SK-N-SH treated with all-trans-retinoic acid at 6 μM for 48 hours (cell line): ENCODE results near the gene GGCX.

ENCODE experiments used
- ATAC-seq: fragments of 200-7000 bp; cut with Tn5 transposase; 3 replicates; pipeline ENCODE4 v1.9.1; 2020; ENCODE audit warnings: mild to moderate bottlenecking, moderate library complexity
- ARNTL ChIP-seq: fragments of 450-650 bp; formaldehyde crosslinking; IDR thresholded peaks from 2 replicates; pipeline ENCODE4 v1.5.0; 2020; ENCODE audit warnings: low read depth, mild to moderate bottlenecking, moderate library complexity, borderline replicate concordance
- BACH2 ChIP-seq: fragments of 250-450 bp; sonication (Bioruptor Pico); IDR thresholded peaks from 2 replicates; pipeline ENCODE4 v1.9.0; 2021; ENCODE audit warnings: mild to moderate bottlenecking, borderline replicate concordance
- CSDC2 ChIP-seq: fragments of 250-450 bp; sonication (Bioruptor Pico); IDR thresholded peaks from 2 replicates; pipeline ENCODE4 v1.5.0; 2020; ENCODE audit warnings: mild to moderate bottlenecking, moderate library complexity
- ISL1 ChIP-seq: fragments of 250-450 bp; sonication (Bioruptor Pico); IDR thresholded peaks from 2 replicates; pipeline ENCODE4 v2.1.2; 2022; ENCODE audit warnings: mild to moderate bottlenecking, moderate library complexity
- OSR1 ChIP-seq: fragments of 250-450 bp; sonication (Bioruptor Pico); IDR thresholded peaks from 2 replicates; pipeline ENCODE4 v1.8.0; 2022; ENCODE audit warnings: moderate library complexity, mild to moderate bottlenecking, inconsistent platforms
- PPARA ChIP-seq: fragments of 250-450 bp; sonication (Bioruptor Pico); IDR thresholded peaks from 2 replicates; pipeline ENCODE4 v1.5.0; 2020; ENCODE audit warnings: mild to moderate bottlenecking, borderline replicate concordance
- RARB ChIP-seq: fragments of 250-450 bp; sonication (Bioruptor Pico); IDR thresholded peaks from 2 replicates; pipeline ENCODE4 v1.8.0; 2021; ENCODE audit warnings: mild to moderate bottlenecking, moderate library complexity
- SNAI2 ChIP-seq: fragments of 250-450 bp; sonication (Bioruptor Pico); IDR thresholded peaks from 2 replicates; pipeline ENCODE4 v1.5.0; 2020; ENCODE audit warnings: mild to moderate bottlenecking, moderate library complexity
- TCF4 ChIP-seq: fragments of 250-450 bp; sonication (Bioruptor Pico); IDR thresholded peaks from 2 replicates; pipeline ENCODE4 v1.8.0; 2021; ENCODE audit warnings: mild to moderate bottlenecking, moderate library complexity, borderline replicate concordance
- TOX ChIP-seq: fragments of 250-450 bp; sonication (Bioruptor Pico); IDR thresholded peaks from 2 replicates; pipeline ENCODE4 v1.8.0; 2021; ENCODE audit warnings: mild to moderate bottlenecking, moderate library complexity, borderline replicate concordance
- ZC3H10 ChIP-seq: fragments of 250-450 bp; sonication (Bioruptor Pico); IDR thresholded peaks from 2 replicates; pipeline ENCODE4 v1.5.1; 2021; ENCODE audit warnings: mild to moderate bottlenecking, moderate library complexity
- ZFP3 ChIP-seq: fragments of 250-450 bp; sonication (Bioruptor Pico); IDR thresholded peaks from 2 replicates; pipeline ENCODE4 v1.5.0; 2020; ENCODE audit warnings: mild to moderate bottlenecking, moderate library complexity
- ZFP30 ChIP-seq: fragments of 450-650 bp; formaldehyde crosslinking; IDR thresholded peaks from 2 replicates; pipeline ENCODE4 v1.5.0; 2022; ENCODE audit warnings: mild to moderate bottlenecking, moderate library complexity
- ZNF565 ChIP-seq: fragments of 450-650 bp; formaldehyde crosslinking; conservative IDR thresholded peaks from 2 replicates; pipeline ENCODE4 v1.5.0; 2020; ENCODE audit warnings: low read depth, mild to moderate bottlenecking, moderate library complexity
- ZNF70 ChIP-seq: fragments of 450-650 bp; formaldehyde crosslinking; IDR thresholded peaks from 2 replicates; pipeline ENCODE4 v1.5.0; 2020; ENCODE audit warnings: mild to moderate bottlenecking, moderate library complexity
- ZNF8 ChIP-seq: fragments of 450-650 bp; formaldehyde crosslinking; IDR thresholded peaks from 2 replicates; pipeline ENCODE4 v1.5.0; 2020; ENCODE audit warnings: mild to moderate bottlenecking, moderate library complexity
- TF ChIP-seq, protein P1 (sequence below): fragments of 250-450 bp; sonication (Bioruptor Pico); IDR thresholded peaks from 2 replicates; pipeline ENCODE4 v1.8.0; 2021; ENCODE audit warnings: low read depth, mild to moderate bottlenecking, moderate library complexity, borderline replicate concordance
- TF ChIP-seq, protein P2 (sequence below): fragments of 250-450 bp; sonication (Bioruptor Pico); IDR thresholded peaks from 2 replicates; pipeline ENCODE4 v1.5.1; 2021; ENCODE audit warnings: mild to moderate bottlenecking, moderate library complexity
- TF ChIP-seq, protein P3 (sequence below): fragments of 250-450 bp; sonication (Bioruptor Pico); IDR thresholded peaks from 2 replicates; pipeline ENCODE4 v1.5.0; 2020; ENCODE audit warnings: mild to moderate bottlenecking, moderate library complexity

Gene GGCX

DNA sequence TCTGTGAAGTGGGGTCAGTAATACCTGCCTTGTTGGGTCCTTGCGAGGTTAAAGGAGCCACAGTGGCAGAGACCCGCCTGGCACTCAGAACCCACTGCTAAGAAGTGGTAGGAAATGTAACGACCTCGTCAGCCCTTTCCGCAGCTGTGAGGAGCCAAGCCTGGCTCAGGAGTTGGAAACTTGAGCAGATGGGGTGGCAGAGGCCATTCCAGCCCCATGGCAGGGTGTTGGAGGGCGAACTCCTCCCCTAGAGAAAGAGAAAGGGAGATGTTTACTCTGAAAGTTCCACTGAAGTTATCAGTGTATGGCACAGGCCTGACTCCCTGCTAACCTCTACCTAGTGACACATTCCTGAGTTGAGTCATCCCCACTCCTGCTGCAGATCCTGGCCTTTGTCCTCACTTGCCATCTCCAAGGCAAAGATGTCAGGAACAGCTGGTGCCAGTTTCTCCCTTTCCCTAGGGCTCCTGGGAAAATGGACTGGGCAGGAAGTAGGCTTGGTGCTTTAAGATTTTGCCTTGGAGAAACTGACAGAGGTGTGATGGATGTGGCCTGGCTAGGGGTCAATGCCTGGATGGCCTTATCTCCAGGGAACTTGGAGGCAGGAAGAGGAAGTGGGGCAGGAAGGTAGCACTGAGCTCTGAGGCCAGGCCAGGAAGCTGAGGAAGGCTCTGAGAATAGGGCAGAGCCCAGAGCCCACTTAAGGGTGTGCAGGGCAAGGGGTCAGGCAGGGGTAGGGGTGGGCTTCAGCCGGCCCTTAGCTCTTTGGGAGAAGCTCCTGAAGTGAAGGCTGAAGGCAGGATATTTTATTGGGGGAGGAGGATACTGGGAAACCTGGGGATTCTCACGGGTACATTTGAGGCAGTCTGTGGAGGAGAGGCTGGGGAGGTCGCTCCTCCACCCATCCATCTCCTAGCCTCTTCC lies 23.8 kb upstream of the GGCX start:
- TF ChIP-seq ZNF565 (CRISPR knock-in tag) = no peak
- no peak for TF ChIP-seq ARNTL
- no peak for TF ChIP-seq OSR1 (CRISPR knock-in tag)
- TF ChIP-seq ISL1 (CRISPR knock-in tag) = no peak
- TF ChIP-seq, protein P1, sequence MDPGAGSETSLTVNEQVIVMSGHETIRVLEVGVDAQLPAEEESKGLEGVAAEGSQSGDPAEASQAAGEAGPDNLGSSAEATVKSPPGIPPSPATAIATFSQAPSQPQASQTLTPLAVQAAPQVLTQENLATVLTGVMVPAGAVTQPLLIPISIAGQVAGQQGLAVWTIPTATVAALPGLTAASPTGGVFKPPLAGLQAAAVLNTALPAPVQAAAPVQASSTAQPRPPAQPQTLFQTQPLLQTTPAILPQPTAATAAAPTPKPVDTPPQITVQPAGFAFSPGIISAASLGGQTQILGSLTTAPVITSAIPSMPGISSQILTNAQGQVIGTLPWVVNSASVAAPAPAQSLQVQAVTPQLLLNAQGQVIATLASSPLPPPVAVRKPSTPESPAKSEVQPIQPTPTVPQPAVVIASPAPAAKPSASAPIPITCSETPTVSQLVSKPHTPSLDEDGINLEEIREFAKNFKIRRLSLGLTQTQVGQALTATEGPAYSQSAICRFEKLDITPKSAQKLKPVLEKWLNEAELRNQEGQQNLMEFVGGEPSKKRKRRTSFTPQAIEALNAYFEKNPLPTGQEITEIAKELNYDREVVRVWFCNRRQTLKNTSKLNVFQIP (CRISPR knock-in tag) = no peak
- TF ChIP-seq RARB (CRISPR knock-in tag) = no peak
- no peak for TF ChIP-seq ZFP3 (CRISPR knock-in tag)
- TF ChIP-seq ZNF8 (CRISPR knock-in tag) = no peak
- peak; percentile 68 for ATAC-seq

DNA sequence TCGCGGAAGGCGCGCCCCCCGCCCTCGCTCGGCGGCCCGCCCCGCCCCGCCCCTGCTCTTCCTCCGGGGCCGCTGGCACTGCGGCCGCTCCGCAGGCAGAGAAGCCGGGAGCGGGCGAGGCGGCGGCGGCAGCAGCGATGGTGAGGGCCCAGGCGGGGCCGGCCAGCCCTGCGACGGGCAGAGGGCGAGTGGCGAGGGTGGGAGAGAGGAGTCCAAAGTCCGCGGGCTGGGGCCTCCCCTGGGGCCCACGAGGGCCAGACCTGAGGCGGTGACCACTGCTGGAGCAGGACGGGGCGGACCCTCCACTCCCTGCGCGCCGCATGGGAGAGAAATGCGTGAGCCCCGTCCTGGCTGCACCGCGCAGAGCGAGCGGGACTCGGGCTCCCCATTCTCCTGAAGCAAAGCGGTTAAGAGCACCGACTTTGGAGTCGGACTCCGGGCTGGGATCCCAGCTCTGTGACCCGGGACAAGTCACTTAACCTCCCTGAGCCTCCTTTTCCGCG lies 23.1 kb upstream of the GGCX start, which contains the start of gene VAMP5:
TSS of gene VAMP5 (plus strand) at position 78 of the 503 bp plus-strand sequence. CDS start at position 138, 60 bp downstream.
- TF ChIP-seq, protein P2, sequence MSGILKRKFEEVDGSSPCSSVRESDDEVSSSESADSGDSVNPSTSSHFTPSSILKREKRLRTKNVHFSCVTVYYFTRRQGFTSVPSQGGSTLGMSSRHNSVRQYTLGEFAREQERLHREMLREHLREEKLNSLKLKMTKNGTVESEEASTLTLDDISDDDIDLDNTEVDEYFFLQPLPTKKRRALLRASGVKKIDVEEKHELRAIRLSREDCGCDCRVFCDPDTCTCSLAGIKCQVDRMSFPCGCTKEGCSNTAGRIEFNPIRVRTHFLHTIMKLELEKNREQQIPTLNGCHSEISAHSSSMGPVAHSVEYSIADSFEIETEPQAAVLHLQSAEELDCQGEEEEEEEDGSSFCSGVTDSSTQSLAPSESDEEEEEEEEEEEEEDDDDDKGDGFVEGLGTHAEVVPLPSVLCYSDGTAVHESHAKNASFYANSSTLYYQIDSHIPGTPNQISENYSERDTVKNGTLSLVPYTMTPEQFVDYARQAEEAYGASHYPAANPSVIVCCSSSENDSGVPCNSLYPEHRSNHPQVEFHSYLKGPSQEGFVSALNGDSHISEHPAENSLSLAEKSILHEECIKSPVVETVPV (CRISPR knock-in tag) = no peak
- TF ChIP-seq TOX (CRISPR knock-in tag) (no peak), BACH2 (CRISPR knock-in tag) (no peak), PPARA (no peak)
- peak; percentile 12; the same call in 1 of the 3 replicates for ATAC-seq

DNA sequence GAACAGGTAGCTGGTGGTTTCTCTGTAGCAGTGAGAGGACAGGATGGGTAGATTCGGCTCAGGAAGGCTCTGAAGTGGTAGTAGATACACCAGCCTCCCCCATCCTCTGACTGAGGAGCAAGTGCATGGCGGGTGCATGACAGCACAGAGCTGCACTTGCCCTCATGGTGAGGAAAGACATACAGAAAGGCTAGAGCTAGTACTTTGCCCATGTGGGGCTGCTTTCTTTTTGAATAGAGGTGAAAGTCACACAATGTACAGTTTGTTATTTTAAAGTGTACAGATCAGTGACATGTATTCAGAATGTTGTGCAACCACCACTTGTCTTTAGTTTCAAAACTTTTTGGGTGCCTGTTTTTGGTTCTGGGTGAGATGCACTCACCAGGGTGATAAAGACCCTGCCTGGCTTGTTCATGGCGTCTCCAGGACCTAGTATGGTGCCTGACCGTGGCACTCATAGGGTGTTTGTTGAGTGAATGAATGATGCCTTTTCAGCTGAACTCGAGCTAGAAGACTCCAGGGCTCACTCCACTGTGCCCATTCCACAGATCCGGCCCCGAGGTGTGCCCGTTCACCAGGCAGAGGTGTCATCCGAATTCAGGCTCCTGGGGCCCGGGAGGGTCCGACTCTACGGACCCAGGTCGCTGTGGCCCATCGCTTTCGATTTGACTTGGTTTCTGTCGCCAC lies 22.5 kb upstream of the GGCX start:
- TF ChIP-seq ZNF70 (CRISPR knock-in tag) = no peak
- no peak for TF ChIP-seq ZC3H10
- no peak for TF ChIP-seq ZFP30
- TF ChIP-seq, protein P3, sequence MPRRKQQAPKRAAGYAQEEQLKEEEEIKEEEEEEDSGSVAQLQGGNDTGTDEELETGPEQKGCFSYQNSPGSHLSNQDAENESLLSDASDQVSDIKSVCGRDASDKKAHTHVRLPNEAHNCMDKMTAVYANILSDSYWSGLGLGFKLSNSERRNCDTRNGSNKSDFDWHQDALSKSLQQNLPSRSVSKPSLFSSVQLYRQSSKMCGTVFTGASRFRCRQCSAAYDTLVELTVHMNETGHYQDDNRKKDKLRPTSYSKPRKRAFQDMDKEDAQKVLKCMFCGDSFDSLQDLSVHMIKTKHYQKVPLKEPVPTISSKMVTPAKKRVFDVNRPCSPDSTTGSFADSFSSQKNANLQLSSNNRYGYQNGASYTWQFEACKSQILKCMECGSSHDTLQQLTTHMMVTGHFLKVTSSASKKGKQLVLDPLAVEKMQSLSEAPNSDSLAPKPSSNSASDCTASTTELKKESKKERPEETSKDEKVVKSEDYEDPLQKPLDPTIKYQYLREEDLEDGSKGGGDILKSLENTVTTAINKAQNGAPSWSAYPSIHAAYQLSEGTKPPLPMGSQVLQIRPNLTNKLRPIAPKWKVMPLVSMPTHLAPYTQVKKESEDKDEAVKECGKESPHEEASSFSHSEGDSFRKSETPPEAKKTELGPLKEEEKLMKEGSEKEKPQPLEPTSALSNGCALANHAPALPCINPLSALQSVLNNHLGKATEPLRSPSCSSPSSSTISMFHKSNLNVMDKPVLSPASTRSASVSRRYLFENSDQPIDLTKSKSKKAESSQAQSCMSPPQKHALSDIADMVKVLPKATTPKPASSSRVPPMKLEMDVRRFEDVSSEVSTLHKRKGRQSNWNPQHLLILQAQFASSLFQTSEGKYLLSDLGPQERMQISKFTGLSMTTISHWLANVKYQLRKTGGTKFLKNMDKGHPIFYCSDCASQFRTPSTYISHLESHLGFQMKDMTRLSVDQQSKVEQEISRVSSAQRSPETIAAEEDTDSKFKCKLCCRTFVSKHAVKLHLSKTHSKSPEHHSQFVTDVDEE (CRISPR knock-in tag) = no peak
- no peak for TF ChIP-seq TCF4 (CRISPR knock-in tag)
- no peak for TF ChIP-seq CSDC2 (CRISPR knock-in tag)
- no peak for TF ChIP-seq ISL1 (CRISPR knock-in tag)
- no peak for TF ChIP-seq SNAI2 (CRISPR knock-in tag)

DNA sequence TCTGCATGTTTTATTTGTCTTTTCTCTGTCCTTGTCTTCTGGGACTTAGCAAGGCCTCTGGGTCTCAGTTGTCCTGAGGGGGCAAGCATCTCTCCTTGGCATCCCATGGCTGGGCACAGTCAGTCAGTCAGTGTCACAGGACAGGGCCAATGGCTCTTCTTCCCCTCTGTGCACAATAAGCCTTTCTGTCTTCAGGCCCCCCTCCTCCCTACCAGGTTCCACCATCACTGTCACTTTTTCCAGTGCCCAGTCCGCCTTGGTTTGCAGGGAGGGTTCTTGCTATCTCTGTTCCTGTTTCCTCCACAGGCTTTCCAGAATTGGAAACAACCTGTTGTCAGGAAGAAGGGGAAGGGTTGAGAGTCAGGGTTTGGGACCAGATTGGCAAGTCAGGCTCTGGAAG lies 21.2 kb upstream of the GGCX start:
- ATAC-seq = no peak
- TF ChIP-seq TOX (CRISPR knock-in tag) (no peak), OSR1 (CRISPR knock-in tag) (no peak), BACH2 (CRISPR knock-in tag) (no peak), ZC3H10 (no peak), ZFP3 (CRISPR knock-in tag) (no peak), ARNTL (no peak), TCF4 (CRISPR knock-in tag) (no peak), ZNF565 (CRISPR knock-in tag) (no peak), CSDC2 (CRISPR knock-in tag) (no peak), ZNF8 (CRISPR knock-in tag) (no peak), ZFP30 (no peak), SNAI2 (CRISPR knock-in tag) (no peak)
- TF ChIP-seq, protein P2 (CRISPR knock-in tag) = no peak

More for the DNA sequence above, 22.5 kb upstream of the GGCX start:
- no peak for ATAC-seq
